Tibial nerve (tissue), 4 donors: ENCODE results near the gene CERS6. TPM values are rescaled to one million over a fixed set of nuclear protein-coding genes. Genes with fewer than 3 reads are reported as not detected.

Experiments
- DNase-seq, 2 donors: peaks; one replicate each; pipeline ENCODE4 v3.0.0-alpha.2; 2019; ENCODE audit warnings: low spot score in 2 of 2
- H3K27ac ChIP-seq, 4 donors: fragments of 200-600 bp; sonication (generic) in 3 of 4; one replicate each; pipeline ENCODE4 v1.5.1; 2017 to 2019; ENCODE audit warnings: mild to moderate bottlenecking in 1 of 4
- H3K27me3 ChIP-seq, 2 donors: fragments of 200-600 bp; sonication (generic) in 1 of 2; one replicate each; pipeline versions ENCODE4 v1.5.1 to v1.6.0; 2017 to 2019
- H3K36me3 ChIP-seq, 3 donors: fragments of 200-600 bp; sonication (generic); one replicate each; pipeline ENCODE4 v1.5.1; 2018 to 2019
- H3K4me1 ChIP-seq, 4 donors: fragments of 200-600 bp; sonication (generic) in 3 of 4; one replicate each; pipeline ENCODE4 v1.5.1; 2017 to 2019
- H3K4me3 ChIP-seq, 4 donors: fragments of 200-600 bp; sonication (generic) in 3 of 4; one replicate each; pipeline ENCODE4 v1.5.1; 2017 to 2019; ENCODE audit warnings: mild to moderate bottlenecking in 1 of 4, moderate library complexity in 1 of 4
- H3K9me3 ChIP-seq, 4 donors: fragments of 200-600 bp; sonication (generic) in 3 of 4; one replicate each; pipeline ENCODE4 v1.5.1; 2017 to 2019
- CTCF ChIP-seq, 5 experiments: fragments of 200-600 bp in 3 of 5; fragments of 450-650 bp in 2 of 5; sonication (generic) in 3 of 5; IDR thresholded peaks; one replicate each; pipeline ENCODE4 v1.5.1; 2016 to 2019; ENCODE audit warnings: antibody characterized with exemption in 5 of 5, mild to moderate bottlenecking in 3 of 5, moderate library complexity in 2 of 5
- EP300 ChIP-seq, 2 donors: sonication (generic); formaldehyde crosslinking; IDR thresholded peaks; one replicate each; pipeline ENCODE4 v1.6.1; 2017; ENCODE audit warnings: antibody characterized with exemption in 2 of 2, mild to moderate bottlenecking in 1 of 2
- POLR2A ChIP-seq, 2 donors: fragments of 450-650 bp; IDR thresholded peaks; one replicate each; pipeline ENCODE4 v1.6.1; 2017; ENCODE audit warnings: antibody characterized with exemption in 2 of 2, mild to moderate bottlenecking in 2 of 2, moderate library complexity in 2 of 2
- WGBS, 2 donors: methylation state at CpG; one replicate each; pipeline ENCODE4 v1.1.5; 2018; 5-methylcytosine and 5-hydroxymethylcytosine counted together
- total RNA-seq, 4 donors: library from RNA; depleted of rRNA; stranded (reverse); fragments of >200 nt; gene quantifications; one replicate each; pipeline ENCODE4 v1.1.0, GENCODE V29; 2016

CERS6 gene
- total RNA-seq, 4 donors from 2014 or later, result 37.7 to 38.7 (median 37.8) TPM

DNA sequence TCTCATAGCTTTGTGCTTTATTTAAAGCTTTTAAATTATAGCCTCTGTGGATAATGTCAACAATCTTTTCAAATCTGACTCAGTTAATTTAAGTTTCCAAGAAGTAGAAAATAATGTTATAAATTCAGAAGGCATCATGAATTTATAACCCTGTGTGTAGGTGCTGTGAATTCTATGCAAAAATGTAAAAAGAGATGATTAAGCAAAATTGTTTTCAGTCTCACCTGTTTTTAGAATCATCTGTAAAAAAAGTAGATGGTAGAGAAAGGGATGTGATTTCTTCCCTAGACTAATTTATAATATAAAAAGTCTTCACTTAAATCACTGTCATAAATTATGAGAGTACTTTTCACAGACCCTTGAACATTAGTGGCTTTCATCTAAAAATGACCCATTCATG, 260.8 kb downstream of the CERS6 start:
- Histone ChIP-seq H3K9me3 (no peaks in the 10 kb centered on the region), H3K4me1 (no peaks in the 10 kb centered on the region), H3K27me3 (no peaks in the 10 kb centered on the region), H3K4me3 (no peak overlapping the region), H3K36me3 (peaks cover 0 to 10% (median 0%) of the 10 kb centered on the region in 3 donors), H3K27ac (no peak overlapping the region)
- TF ChIP-seq POLR2A (IDR thresholded peaks at IDR 0.05) (no peak), CTCF (IDR thresholded peaks at IDR 0.05) (no peak)
- DNase-seq, result no peak

GRCh38 chr2:168717790-168718502, 261.9 kb downstream of the CERS6 start:
- Histone ChIP-seq H3K4me3 (no peak overlapping the region), H3K27me3 (no peaks in the 10 kb centered on the region), H3K27ac (no peak overlapping the region), H3K36me3 (peaks cover 0 to 16% (median 0%) of the 10 kb centered on the region in 3 donors), H3K9me3 (no peaks in the 10 kb centered on the region), H3K4me1 (peaks cover 0 to 7% (median 0%) of the 10 kb centered on the region in 4 donors)
- TF ChIP-seq EP300 (IDR thresholded peaks at IDR 0.05) (no peak), CTCF (IDR thresholded peaks at IDR 0.05) (no peak), POLR2A (IDR thresholded peaks at IDR 0.05) (no peak)
- DNase-seq, result no peak
- 77 to 83% methylated on average over 3 of the region's 3 CpGs for WGBS, 2 donors

GRCh38 chr2:168718622-168719021, 262.6 kb downstream of the CERS6 start:
- no peaks in the 10 kb centered on the region for H3K27me3 ChIP-seq
- H3K9me3 ChIP-seq, result no peaks in the 10 kb centered on the region
- peaks cover 0 to 8% (median 0%) of the 10 kb centered on the region in 4 donors for H3K4me1 ChIP-seq
- 63 to 72% methylated on average over 2 of the region's 2 CpGs for WGBS, 2 donors
- H3K27ac ChIP-seq, result no peak overlapping the region
- no peak for DNase-seq
- no peak overlapping the region for H3K4me3 ChIP-seq
- peaks cover 0 to 16% (median 0%) of the 10 kb centered on the region in 3 donors for H3K36me3 ChIP-seq
- no peak for TF ChIP-seq CTCF (IDR thresholded peaks at IDR 0.05)
- no peak for TF ChIP-seq POLR2A (IDR thresholded peaks at IDR 0.05)
- TF ChIP-seq EP300 (IDR thresholded peaks at IDR 0.05), result no peak

GRCh38 chr2:168719446-168719845, 263.4 kb downstream of the CERS6 start:
- no peak for DNase-seq

More at GRCh38 chr2:168719446-168719845, 263.4 kb downstream of the CERS6 start:
- Histone ChIP-seq H3K9me3 (no peaks in the 10 kb centered on the region), H3K27ac (no peak overlapping the region), H3K36me3 (peaks cover 0 to 18% (median 0%) of the 10 kb centered on the region in 3 donors), H3K27me3 (no peaks in the 10 kb centered on the region), H3K4me3 (no peak overlapping the region), H3K4me1 (peaks cover 0 to 8% (median 0%) of the 10 kb centered on the region in 4 donors)
- TF ChIP-seq EP300 (IDR thresholded peaks at IDR 0.05), result no peak
- TF ChIP-seq POLR2A (IDR thresholded peaks at IDR 0.05), result no peak
- no peak for TF ChIP-seq CTCF (IDR thresholded peaks at IDR 0.05)
